Stimulated activated CD4-positive, alpha-beta T cell treated with anti-CD3 and anti-CD28 coated beads, Interleukin-15, amount 100 ng/mL, for 1 hour (primary cell): ENCODE data around the gene KCNE1.
A peak's percentile ranks its signal among the peaks of the same experiment; 100 is the strongest.
"Not testable (repeated sequence)": the region's sequence is repeated elsewhere in the genome, so short reads cannot be mapped to it uniquely, and the experiment has no call there.

Source experiments
- DNase-seq, 2 donors: peaks; one replicate each; pipeline ENCODE4 v3.0.0-alpha.2; 2020; ENCODE audit warnings: low read depth in 1 of 2, low spot score in 1 of 2

KCNE1 gene

DNA sequence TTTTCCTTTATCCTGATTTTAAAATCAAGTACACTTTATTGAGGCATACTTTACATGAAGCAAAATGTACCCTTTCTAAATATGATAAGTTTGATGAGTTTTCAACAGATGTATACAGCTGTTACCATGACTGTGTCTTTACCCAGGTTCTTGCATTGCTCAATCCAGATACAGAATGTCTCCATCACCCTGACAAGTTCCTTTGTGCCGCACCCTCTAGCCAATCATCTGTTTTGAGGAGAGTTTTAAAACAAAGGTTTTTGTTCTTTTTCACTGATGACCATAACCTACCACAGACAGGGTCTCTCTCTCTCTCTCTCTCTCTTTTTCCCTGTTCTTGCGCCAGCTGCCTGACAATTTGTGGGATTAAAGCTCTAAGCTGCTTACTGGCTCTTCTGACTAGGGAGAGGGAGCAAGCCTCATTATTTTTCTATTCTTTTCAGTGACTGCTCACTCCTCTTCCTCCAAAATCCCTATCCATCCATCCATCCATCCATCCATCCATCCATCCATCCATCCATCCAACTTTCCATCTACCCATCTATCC is 1.2 kb upstream of the KCNE1 start:
- no peak for DNase-seq

DNA sequence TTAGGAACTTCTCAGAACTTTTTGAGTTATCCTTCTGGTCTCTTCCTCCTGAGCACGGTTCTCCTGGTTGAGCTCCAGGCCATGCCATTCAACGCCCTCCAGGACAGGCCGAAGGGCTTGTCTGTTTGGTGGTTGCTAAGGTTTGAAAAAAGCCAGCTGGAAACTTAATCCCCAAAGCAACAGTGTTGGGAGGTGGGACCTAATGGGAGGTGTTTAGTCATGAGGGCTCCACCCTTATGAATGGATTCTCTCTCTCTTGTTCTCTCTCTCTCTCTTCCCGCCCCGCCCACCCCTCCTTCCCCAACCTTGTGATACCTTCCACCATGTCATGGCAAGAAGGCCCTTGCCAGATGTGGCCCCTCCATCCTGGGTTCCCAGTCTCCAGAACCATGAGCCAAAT is 829 bp downstream of the KCNE1 start:
- no peak for DNase-seq

DNA sequence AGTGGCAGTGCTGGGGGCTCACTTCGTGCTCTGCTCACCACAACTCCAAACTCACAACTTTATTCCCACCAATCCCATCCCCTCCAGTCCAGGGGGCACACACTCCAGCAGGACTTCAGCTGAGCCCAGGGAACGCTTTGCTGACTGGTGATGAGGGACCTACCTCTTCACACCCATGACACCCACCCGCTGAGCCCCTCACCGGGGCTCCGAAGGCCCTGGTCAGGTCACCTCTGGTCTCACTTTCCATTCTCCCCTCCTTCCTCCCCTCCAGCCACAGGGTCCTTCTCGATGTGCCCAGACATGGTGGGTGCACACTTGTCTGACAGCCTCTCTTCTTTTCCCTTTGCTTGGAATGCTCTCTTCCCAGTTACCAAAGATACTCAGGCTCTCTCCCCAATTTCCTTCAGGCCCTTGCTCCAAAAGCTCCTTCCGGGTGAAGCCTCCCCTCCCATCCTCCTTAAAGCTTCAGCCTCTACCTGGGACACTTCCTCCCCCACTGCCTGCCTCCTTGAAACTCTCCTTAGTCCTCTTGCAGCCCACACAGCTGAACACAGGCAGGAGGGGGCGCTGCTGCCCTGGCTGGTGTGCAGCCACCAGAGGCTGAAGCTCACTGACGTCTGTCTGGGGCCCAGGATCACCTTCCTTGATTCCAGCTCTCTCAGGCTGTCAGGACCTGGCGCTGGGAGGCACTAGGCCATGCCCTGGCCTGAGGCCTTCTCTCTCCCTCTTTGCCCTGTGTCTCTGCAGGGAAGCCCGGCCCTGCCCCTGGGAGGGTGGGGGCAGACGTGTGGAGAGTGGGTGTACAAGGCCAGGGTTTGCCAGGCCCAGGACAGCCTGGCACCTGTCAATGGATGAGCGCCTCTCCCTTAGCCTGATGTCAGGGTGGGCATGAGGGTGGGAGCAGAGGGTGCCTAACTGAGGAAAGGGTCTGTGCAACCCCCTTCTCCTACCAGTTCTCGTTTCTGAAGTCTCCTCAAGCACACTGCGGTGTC is 1.6 kb downstream of the KCNE1 start:
- DNase-seq, result peak in 1 of 2 donors; percentile 42

DNA sequence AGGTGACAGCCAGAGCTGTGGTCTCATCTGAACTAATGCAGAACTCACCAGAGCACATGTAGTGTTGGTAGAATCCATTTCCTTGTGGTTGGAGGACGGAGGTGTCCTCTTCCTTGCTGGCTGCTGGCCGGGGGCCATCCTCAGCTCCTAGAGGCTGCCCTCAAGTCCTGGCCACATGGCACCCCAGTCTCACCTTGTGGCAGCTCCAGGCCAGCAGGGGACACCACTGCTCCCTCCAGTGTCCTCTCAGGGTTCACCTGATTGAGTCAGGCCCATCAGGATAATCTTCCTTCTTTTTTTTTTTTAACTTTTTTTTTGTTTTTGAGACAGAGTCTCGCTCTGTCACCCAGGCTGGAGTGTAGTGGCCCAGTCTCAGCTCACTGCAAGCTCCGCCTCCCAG is 2.9 kb downstream of the KCNE1 start:
- no peak for DNase-seq

DNA sequence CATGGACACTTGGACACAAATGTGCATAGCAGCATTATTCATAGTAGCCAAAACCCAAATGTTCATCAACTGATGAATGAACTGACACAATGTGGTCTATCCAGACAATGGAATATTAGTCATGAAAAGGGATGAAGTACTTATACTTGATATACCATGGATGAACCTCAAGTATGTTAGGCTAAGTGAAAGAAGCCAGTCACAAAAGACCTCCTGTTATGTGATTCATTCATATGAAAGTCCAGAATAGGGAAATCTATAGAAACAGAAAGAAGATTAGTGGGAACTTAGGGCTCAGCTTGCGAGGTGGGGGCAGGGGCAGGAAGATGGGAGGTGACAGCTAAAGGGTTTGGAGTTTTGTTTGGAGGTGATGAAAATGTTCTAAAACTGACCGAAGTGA is 7.4 kb downstream of the KCNE1 start:
- DNase-seq, result no peak

DNA sequence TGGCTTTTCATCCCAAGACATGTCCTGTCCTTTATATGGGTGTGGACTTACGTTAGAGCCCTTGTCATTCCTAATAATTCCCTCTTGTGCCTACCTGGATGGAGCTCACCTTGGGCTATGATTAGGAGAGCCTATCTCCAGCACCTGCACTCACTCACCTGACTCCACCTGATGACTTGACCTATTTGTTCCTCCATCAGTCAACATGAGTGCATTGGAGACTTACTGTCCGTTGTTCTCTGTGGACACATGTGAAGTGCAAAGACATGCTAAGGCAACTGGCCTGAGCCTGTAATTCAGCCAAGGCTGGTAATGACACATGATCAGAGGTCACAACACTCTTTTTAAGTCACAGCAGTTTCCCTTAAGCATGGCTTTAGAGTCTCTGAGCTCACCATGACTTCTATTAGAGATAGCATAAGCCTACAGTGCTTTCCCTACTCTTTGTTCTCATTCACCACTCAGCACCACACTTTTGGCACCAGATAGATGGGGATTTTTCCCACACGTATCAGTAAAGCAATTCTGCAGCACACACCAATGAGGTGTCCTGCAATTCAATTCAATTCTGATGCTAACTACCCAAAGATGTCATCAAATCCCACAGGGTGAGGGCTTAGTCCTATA is 9.4 kb downstream of the KCNE1 start:
- no peak for DNase-seq

DNA sequence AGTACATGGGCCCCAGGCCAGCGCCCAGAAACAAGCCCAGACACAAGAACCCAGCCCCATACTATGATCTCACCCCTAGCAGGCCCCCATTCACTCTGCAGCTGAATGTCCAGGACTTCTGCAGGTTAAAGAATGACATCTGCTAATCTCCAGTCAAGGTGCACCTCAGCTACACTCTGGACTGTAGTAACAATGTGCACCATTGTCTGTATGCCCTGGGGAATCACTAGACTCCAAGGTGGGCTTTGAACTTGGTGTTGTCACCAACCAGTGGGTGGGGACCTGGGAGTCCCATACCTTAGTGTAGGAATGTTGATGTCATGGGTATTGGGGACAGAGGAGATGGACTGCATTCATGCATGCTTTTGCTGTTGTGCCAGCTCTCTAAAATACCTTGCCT is 10.3 kb downstream of the KCNE1 start:
- no peak for DNase-seq

DNA sequence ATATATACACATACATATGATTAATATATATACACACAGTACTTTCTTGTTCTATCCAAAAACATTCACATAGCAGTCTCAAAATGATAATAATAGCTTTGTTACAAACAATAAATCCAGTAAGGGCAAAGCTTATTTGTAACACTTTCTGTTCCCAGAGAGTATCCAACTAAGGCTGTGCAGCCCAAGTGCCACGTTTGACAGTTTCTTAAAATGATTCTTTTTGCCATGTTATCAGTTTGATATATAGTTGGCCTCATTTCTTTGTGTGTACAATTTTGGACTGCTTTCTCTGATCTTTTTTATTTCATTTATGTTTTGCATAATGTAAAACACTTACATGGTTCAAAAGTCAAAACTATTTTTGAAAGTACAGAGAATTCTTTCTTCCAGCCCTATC is 11.8 kb downstream of the KCNE1 start:
- no peak for DNase-seq

DNA sequence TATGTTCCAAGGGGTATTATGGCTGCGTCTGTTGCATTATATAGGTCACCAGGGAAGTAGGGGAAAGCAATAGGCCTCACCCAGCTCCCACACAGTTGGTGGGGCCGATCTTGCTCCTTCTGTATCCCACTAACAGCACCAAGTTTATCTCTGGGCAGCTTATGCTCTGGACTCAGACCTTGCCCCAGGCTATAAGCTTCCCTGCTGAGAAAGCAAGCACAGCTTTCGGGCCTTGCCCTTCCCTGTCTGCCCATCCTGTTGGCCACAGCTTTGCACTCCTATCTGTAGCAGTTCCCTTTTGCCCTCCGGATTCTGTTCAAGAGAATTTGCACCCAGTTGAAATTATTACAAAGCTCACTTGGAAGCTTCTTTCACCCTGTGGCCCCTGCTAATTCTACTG is 12.9 kb downstream of the KCNE1 start:
- DNase-seq, result no peak

DNA sequence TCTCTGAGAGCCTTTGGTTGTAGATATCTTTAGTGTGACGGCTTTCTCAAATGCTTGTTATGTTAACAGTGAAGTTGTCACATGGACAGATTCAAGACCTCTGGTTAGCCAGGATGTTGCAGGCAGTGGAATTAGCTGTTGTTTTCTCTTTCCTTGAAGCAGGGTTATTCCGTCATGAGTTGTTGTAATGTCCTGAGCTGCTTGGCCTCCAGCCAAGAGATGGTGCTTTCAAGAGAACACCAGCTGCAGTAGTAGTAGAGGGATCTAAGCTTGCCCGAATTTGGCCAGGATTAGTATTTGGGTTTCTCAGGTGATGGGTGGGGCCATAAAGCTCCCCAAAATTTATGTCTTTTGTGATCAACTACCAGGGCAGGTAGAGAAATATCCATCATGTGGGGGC is 13.4 kb downstream of the KCNE1 start:
- DNase-seq, result no peak

DNA sequence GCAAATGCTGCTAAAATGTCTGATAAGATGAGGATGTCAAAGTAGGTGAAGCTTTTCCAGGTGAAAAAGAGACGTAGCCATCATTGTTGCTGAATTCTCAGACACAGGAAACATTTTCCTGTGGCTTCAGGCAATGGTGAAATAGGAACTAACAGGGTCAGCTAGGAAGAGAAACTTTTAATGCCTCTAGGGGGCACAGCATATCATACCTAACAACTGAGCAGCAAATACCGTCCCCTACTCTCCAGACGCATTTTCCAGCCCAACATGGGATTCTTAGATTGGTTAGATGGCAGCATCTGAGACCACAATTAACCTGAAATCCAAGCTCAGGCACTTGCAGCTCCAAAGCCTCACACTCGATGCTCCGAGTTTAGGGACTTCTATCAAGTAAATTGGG is 28.2 kb downstream of the KCNE1 start:
- not testable (repeated sequence) for DNase-seq

DNA sequence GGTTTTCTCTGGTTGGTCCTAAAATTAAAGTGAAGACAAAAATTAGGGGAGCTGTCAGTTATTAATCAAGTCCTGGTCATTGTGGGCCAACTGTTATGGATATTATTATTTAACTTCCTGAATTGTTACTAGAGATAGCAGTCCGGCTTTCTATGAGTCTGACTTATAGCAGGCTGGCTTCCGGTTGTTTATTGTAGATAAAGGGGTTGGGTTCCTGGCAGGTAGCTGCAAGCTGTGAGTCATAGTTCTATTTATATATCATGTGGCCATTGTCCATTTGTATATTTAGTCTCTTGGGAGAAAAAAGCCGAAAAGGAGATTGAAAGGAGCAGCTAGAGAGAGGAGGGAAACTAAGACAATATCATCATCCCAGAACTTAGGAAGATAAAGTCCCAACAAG is 28.6 kb downstream of the KCNE1 start:
- not testable (repeated sequence) for DNase-seq

DNA sequence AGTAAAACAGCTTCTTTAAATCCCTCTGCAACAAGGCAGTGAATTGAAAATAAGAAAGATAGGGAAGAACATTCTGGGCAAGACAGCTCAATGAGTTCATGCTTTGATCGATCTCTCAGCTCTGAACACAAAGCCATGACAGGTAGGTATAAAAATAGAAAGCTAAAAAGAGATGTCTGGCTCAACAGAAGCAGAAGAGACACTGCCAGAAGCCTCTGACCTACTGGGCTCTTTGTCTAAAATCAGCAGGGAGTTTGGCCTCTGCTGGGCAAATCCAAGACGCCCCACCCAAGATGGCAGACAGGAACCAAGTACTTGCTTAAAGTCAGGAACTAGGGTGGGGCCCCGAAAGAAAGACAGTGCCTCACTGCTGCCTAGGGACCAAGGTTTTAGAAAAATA is 44.7 kb downstream of the KCNE1 start:
- DNase-seq, result not testable (repeated sequence)

DNA sequence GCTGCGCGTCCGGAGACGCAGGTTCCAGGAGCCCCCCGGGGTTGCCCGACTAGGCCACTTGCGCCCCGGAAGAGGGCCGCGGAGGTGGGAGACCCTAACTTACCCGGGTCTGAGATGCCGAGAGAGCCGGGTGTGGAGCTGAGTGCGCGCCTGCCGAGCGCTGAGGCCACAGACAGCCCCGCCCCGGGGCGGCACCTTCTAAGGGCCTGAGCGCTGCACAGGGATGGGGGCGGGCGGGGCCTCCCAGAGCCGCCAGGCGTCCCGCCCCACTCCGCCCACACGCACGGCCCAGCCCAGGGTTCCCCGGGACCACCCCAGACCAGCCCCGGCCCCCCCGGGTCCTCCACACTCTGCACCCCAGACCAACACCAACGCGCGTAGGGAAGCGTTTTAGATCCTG is 52.6 kb downstream of the KCNE1 start:
- not testable (repeated sequence) for DNase-seq

DNA sequence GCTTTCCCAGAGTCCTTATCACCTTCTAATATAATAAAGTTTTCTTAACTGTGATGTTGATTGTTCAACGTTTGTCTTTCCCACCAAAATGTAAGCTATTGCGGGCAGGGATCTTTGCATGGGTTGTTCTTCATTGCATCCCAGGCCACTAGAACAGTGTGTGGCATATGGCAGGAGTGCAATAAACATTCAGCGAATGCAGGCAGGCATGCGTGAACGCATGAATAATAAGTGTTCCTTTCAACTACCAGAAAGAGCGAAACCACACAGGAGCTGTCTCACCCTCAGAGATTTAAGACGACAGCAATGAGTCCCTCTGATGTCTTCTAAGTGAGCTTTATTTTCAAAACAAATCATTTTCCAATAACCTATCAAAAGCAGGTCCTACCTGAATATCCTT is 53.7 kb downstream of the KCNE1 start:
- not testable (repeated sequence) for DNase-seq

DNA sequence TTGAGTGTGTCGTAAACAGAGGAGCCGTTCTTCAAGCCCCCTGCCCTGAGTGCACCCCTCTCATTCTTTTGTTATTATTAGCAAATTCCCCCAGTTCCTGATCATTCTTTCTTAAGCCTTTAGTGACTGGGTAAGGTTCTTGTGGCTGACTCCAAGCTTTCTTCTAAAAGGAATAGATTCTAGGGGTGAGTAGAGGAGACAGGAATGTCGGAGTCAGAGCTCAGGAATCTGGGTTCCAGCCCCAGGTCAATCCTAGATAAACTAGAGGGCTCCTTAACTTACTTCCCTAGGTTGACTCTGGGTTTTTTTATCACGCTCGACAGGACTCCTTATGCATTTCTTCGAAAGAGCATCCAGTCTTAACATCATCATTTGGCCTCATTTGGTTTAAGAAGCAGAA is 55.8 kb downstream of the KCNE1 start:
- DNase-seq, result not testable (repeated sequence)

DNA sequence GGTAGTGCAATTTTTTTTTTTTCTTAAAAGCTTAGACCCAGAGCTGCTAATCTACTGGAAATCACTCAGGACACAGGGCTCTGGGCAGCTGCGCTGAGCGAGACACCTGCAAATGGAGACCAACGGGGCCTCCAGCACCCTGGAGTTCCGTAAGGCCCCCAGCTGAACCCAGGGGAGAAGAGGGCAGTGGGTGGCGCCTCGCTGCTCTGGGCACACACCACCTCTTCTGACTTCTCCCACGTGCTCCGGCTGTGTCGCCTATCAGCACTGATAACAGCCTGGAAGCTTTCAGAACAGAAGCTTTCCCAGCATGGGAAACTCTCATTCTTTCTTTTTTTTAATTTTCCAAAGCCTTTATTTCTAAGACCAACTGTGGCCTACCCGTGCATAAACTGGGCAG is 56.4 kb downstream of the KCNE1 start:
- not testable (repeated sequence) for DNase-seq

DNA sequence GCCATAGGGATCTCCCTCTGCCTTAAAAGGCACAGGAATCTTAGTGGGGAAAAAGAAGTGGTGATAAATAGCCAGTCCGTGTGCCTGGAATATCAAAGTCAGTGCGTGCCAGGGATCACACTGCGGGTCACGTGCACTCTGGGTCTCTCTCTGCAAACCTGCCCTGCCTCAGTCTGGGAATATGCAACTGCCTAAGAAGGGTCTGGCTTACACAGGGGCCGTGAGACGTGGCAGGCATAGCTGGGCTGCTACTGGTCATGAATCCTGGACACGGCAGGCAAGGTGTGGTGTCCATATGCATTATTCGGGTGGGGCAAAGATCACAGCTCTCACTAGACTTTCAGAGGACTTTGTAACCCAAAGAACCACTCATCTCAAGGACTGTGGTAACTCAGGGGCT is 65.0 kb downstream of the KCNE1 start:
- DNase-seq, result not testable (repeated sequence)

DNA sequence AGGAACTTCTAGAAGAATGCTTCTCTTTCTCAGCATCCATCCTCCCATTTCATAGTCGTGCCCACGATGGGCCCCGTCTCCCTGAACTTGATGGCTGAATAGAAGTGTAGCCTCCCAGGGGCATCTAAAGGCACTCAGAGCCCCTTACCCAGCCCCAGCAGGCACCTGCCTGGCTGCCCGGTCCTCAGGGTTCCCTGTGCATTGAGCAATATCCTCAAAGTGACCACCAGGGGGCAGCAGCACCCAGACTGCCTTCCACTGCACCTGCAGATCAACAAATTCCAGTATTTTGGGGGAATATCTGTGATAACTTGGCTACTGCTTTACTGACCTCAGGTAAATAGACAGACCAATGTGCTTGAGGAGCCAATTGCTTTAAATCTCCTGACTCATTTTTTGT is 68.5 kb downstream of the KCNE1 start:
- DNase-seq, result not testable (repeated sequence)

DNA sequence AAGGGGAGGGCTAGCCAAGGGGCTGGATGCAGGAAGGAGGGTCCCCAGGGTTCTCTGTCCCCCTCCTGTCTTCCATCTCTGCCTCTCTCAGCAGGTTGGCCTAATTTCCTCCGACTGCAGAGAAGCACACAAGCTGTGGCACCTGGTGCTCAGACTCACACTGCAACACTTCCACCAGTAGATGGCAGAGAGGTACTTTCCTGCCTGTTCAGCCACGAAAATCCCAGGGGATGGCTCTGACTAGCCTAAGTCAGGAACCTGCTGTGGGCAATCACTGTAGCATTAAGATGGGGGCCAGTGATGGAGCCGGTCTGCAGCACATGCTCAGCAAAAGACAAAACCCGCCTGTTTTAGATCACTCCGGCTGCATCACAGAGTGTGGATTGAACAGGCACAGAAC is 82.3 kb downstream of the KCNE1 start:
- not testable (repeated sequence) for DNase-seq

DNA sequence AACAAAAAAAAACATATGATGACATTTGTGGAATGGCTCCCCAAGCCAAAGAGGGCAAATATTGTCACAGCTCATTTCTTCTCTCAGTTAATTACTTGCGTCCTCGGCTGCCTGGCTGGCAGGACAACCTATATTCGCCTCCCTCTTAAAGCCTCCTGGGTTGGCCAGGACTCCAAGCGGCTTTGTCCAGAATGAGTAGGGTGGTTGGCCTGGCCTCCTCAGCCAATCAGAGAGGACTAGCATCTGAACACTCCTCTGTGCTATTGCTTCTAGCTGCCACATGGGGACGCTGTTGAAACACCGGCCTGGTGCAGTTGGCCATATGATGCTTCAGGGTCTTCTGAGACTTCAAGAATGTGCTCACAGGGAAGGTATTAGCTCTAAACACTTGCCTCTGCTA is 83.6 kb downstream of the KCNE1 start:
- not testable (repeated sequence) for DNase-seq

DNA sequence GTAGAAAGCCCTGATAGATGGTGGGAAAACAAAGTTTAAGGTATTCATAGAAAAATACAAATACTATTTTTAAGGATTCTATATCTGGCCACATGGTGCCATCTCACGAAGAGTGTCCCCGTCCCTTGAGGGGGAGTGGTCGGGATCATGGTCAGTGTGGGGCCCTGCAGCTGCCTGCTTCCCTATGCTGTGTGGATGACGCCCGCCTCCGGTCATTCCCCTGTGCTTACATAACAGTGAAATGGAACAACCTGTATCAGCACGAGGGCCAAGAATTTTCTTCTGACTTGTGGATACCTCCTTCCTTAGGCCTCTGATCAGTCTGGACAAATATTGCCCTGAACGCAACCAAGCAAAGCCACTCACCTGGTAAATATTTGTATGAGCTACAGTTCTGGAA is 84.7 kb downstream of the KCNE1 start:
- not testable (repeated sequence) for DNase-seq
